GM19452 (cell line): ENCODE measurements around the gene SMAD3.

Experiments
- ATAC-seq: cut with Tn5 transposase; IDR thresholded peaks from one replicate; pipeline ENCODE4 v1.9.1; 2021; ENCODE audit not compliant: unreplicated experiment

SMAD3 gene

GRCh38 chr15:67035886-67036285, 29.5 kb upstream of the SMAD3 start:
- no peak for ATAC-seq

- ATAC-seq = no peak
Measured at GRCh38 chr15:67036775-67037555, 28.4 kb upstream of the SMAD3 start.

GRCh38 chr15:67037694-67038093, 27.7 kb upstream of the SMAD3 start:
- no peak for ATAC-seq

- no peak for ATAC-seq
Measured at GRCh38 chr15:67038736-67039135, 26.7 kb upstream of the SMAD3 start.

GRCh38 chr15:67039384-67040075, 25.9 kb upstream of the SMAD3 start:
- no peak for ATAC-seq

GRCh38 chr15:67040277-67040676, 25.1 kb upstream of the SMAD3 start:
- ATAC-seq = no peak

GRCh38 chr15:67042551-67043142, 22.8 kb upstream of the SMAD3 start:
- ATAC-seq = no peak

GRCh38 chr15:67043939-67044771, 21.2 kb upstream of the SMAD3 start:
- ATAC-seq = no peak

GRCh38 chr15:67047149-67047661, 18.2 kb upstream of the SMAD3 start:
- no peak for ATAC-seq

GRCh38 chr15:67048281-67049279, 16.8 kb upstream of the SMAD3 start:
- ATAC-seq = no peak

- ATAC-seq = no peak
Measured at GRCh38 chr15:67049351-67050044, 15.9 kb upstream of the SMAD3 start.

- ATAC-seq = no peak
Measured at GRCh38 chr15:67050062-67050461, 15.3 kb upstream of the SMAD3 start.

- ATAC-seq = no peak
Measured at GRCh38 chr15:67050522-67051087, 14.8 kb upstream of the SMAD3 start.

GRCh38 chr15:67051088-67052045, 14.0 kb upstream of the SMAD3 start:
- ATAC-seq = no peak

GRCh38 chr15:67054676-67055075, 10.7 kb upstream of the SMAD3 start:
- ATAC-seq = no peak

GRCh38 chr15:67059127-67059553, 6.3 kb upstream of the SMAD3 start:
- ATAC-seq = no peak

GRCh38 chr15:67061811-67062368, 3.5 kb upstream of the SMAD3 start:
- no peak for ATAC-seq
